Measurements from ENCODE around the gene BMF.

GRCh38 chr15:40134885-40135284 lies 26.2 kb upstream of the BMF start:
- TF ChIP-seq EZH2 (IDR thresholded peaks at IDR 0.05; ENCODE audit: insufficient read depth, poor library complexity, severe bottlenecking) = no peak
- TF ChIP-seq EZH2phosphoT487 (IDR thresholded peaks at IDR 0.05; ENCODE audit: insufficient read depth, low read depth) = no peak
